Measurements from ENCODE around the gene PIGT. TPM values are rescaled to one million over a fixed set of nuclear protein-coding genes. Genes with fewer than 3 reads are reported as not detected.

The PIGT gene
- total RNA-seq, 1 donor from 2014 or later: 81.0 TPM

DNA sequence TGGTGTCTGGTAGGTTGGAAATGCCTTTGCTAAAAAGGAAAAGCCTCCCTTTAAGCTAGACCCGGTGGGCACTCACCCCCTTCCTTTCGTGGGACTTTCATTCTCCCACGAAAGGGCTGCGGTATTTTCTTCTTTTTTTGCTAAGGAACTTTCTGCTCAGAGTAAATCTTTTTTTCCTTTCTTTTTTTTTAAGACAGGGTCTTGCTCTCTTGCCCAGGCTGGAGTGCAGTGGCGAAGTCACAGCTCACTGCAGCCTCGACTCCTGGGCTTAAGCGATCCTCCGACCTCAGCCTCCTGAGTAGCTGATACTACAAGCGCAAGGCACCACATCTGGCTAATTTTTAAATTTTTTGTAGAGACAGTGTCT, 41.9 kb upstream of the PIGT start:
- Histone ChIP-seq H3K4me1 (peaks cover 16% of the 10 kb centered on the region), H3K4me3 (peak overlapping the region; percentile 45 to 46), H3K27me3 (no peaks in the 10 kb centered on the region), H3K9me3 (no peaks in the 10 kb centered on the region), H3K27ac (peak overlapping the region; percentile 83), H3K36me3 (no peaks in the 10 kb centered on the region)
- intact Hi-C loops (cut with DNase I): loop anchor here (5.0 kb wide), 1 partner anchor 58 kb away; no protein-coding TSS in a partner anchor
- TF ChIP-seq CTCF (IDR thresholded peaks at IDR 0.05): peak in 1 of 3 experiments; percentile 10
- TF ChIP-seq POLR2AphosphoS5 (IDR thresholded peaks at IDR 0.05; ENCODE audit: insufficient read depth in 1 of 2, low read depth in 1 of 2): no peak
- no peak for TF ChIP-seq POLR2A (IDR thresholded peaks at IDR 0.05)
- DNase-seq (ENCODE audit: extremely low spot score in 2 of 2): peak in 1 of 2 donors; percentile 65

DNA sequence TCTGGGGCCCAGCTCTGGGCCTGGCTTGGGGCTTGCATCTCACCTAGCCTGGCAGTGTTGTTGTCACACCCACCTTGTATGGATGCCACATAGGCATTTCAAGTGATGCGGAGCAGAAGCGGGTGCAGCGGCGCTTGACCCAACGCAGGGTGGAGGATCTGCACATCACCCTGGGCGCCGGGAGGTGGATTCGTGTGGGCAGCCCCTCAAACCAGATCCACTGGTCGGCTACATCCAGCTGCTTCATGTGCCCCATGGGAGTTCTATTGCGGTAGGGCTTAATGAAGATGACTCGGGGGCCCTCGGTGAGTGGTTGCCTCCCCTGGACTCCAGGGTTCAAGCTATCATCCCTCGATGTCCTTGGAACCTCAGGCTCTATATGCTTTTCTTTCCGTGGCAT, 41.0 kb upstream of the PIGT start:
- no peak overlapping the region for H3K27ac ChIP-seq
- no peaks in the 10 kb centered on the region for H3K36me3 ChIP-seq
- TF ChIP-seq CTCF (IDR thresholded peaks at IDR 0.05): no peak
- TF ChIP-seq POLR2AphosphoS5 (IDR thresholded peaks at IDR 0.05; ENCODE audit: insufficient read depth in 1 of 2, low read depth in 1 of 2): no peak
- no peak for TF ChIP-seq POLR2A (IDR thresholded peaks at IDR 0.05)
- H3K9me3 ChIP-seq: no peaks in the 10 kb centered on the region
- intact Hi-C loops (cut with DNase I): loop anchor here (5.0 kb wide), 1 partner anchor 57 kb away; no protein-coding TSS in a partner anchor
- DNase-seq (ENCODE audit: extremely low spot score in 2 of 2): peak in 1 of 2 donors; percentile 78
- peaks cover 16% of the 10 kb centered on the region for H3K4me1 ChIP-seq
- no peak overlapping the region for H3K4me3 ChIP-seq
- no peaks in the 10 kb centered on the region for H3K27me3 ChIP-seq

- no peaks in the 10 kb centered on the region for H3K27me3 ChIP-seq
- H3K4me3 ChIP-seq: no peak overlapping the region
- no peaks in the 10 kb centered on the region for H3K36me3 ChIP-seq
- intact Hi-C loops (cut with DNase I): no loop called here
- DNase-seq (ENCODE audit: extremely low spot score in 2 of 2): no peak
- H3K27ac ChIP-seq: no peak overlapping the region
- no peak for TF ChIP-seq CTCF (IDR thresholded peaks at IDR 0.05)
- no peak for TF ChIP-seq POLR2A (IDR thresholded peaks at IDR 0.05)
- no peak for TF ChIP-seq POLR2AphosphoS5 (IDR thresholded peaks at IDR 0.05; ENCODE audit: insufficient read depth in 1 of 2, low read depth in 1 of 2)
- H3K9me3 ChIP-seq: no peaks in the 10 kb centered on the region
- H3K4me1 ChIP-seq: peaks cover 15% of the 10 kb centered on the region
Observed at GRCh38 chr20:45377269-45377668, 38.7 kb upstream of the PIGT start.

DNA sequence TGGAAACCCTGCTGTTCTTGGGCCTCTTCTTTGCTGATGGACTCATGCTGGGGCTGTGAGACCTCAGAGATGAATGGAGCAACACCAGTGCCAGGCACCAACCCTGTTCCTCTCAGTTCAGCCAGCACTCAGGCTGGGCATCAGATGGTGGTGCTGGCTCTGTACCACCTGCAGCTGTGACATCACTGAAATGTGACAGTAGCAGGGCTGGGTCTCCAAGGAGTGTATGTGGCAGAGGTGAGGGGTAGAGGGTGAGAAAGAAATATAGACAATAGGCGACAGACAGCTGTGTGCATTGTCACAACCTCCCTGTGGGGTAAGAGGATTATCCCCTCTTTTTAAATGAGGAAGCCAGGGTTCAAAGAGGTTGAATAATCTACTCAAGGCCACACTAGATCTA, 37.8 kb upstream of the PIGT start, which contains the start of gene TP53TG5:
Gene TP53TG5, minus strand, starts transcription at position 135 of the 400 bp plus-strand sequence. Its CDS starts 89 bp downstream, at position 46.
- Histone ChIP-seq H3K4me1 (peaks cover 5% of the 10 kb centered on the region), H3K27ac (no peak within 1 kb of the TSS), H3K27me3 (no peaks in the 10 kb centered on the region), H3K9me3 (no peaks in the 10 kb centered on the region), H3K36me3 (no peaks in the 10 kb centered on the region), H3K4me3 (no peak within 1 kb of the TSS)
- intact Hi-C loops (cut with DNase I): no loop called here
- DNase-seq (ENCODE audit: extremely low spot score in 2 of 2): peak in 1 of 2 donors; percentile 62
- TF ChIP-seq POLR2AphosphoS5 (IDR thresholded peaks at IDR 0.05; ENCODE audit: insufficient read depth in 1 of 2, low read depth in 1 of 2): no peak
- no peak for TF ChIP-seq POLR2A (IDR thresholded peaks at IDR 0.05)
- TF ChIP-seq CTCF (IDR thresholded peaks at IDR 0.05): no peak

- Histone ChIP-seq H3K9me3 (no peaks in the 10 kb centered on the region), H3K36me3 (no peaks in the 10 kb centered on the region)
Observed at GRCh38 chr20:45387274-45387673, 28.7 kb upstream of the PIGT start.

More at GRCh38 chr20:45387274-45387673, 28.7 kb upstream of the PIGT start:
- H3K4me3 ChIP-seq: no peak overlapping the region
- H3K4me1 ChIP-seq: no peaks in the 10 kb centered on the region
- no peaks in the 10 kb centered on the region for H3K27me3 ChIP-seq
- intact Hi-C loops (cut with DNase I): no loop called here
- DNase-seq (ENCODE audit: extremely low spot score in 2 of 2): no peak
- H3K27ac ChIP-seq: no peak overlapping the region
- TF ChIP-seq CTCF (IDR thresholded peaks at IDR 0.05) (no peak), POLR2AphosphoS5 (IDR thresholded peaks at IDR 0.05; ENCODE audit: insufficient read depth in 1 of 2, low read depth in 1 of 2) (no peak)

Measured in vagina (tissue), 2 donors.